Stimulated activated CD4-positive, alpha-beta T cell treated with anti-CD3 and anti-CD28 coated beads, Interleukin-4, amount 100 ng/mL, for 1 hour (primary cell): Measurements from ENCODE around the gene PDZD8.
"Not testable (repeated sequence)": the region's sequence is repeated elsewhere in the genome, so short reads cannot be mapped to it uniquely, and the experiment has no call there.

Experiments used
- DNase-seq: peaks from one replicate; pipeline ENCODE4 v3.0.0-alpha.2; 2020

Gene PDZD8

GRCh38 chr10:117249493-117250093, 125.6 kb downstream of the PDZD8 start:
- DNase-seq, result no peak

- DNase-seq, result no peak
Observed at GRCh38 chr10:117248750-117249465, 126.3 kb downstream of the PDZD8 start.

GRCh38 chr10:117246997-117247671, 128.1 kb downstream of the PDZD8 start:
- no peak for DNase-seq

- no peak for DNase-seq
Observed at GRCh38 chr10:117242463-117242832, 132.8 kb downstream of the PDZD8 start.

GRCh38 chr10:117241541-117242462, 133.4 kb downstream of the PDZD8 start:
- no peak for DNase-seq

GRCh38 chr10:117240621-117241529, 134.4 kb downstream of the PDZD8 start, which contains the start of gene SLC18A2:
TSS of gene SLC18A2 (plus strand) at chr10:117241114. CDS start at chr10:117241694, 580 bp downstream.
- no peak for DNase-seq

- DNase-seq, result no peak
Observed at GRCh38 chr10:117239721-117240620, 135.3 kb downstream of the PDZD8 start.

- no peak for DNase-seq
Observed at GRCh38 chr10:117239051-117239450, 136.2 kb downstream of the PDZD8 start.

- no peak for DNase-seq
Observed at GRCh38 chr10:117237401-117237991, 137.7 kb downstream of the PDZD8 start.

GRCh38 chr10:117230107-117230506, 145.1 kb downstream of the PDZD8 start:
- not testable (repeated sequence) for DNase-seq

- DNase-seq, result no peak
Observed at GRCh38 chr10:117228210-117228609, 147.0 kb downstream of the PDZD8 start.
